NB4 (cell line): ENCODE data around the gene STT3B.

Experiments used
- CTCF ChIP-seq: IDR thresholded peaks from one replicate; pipeline ENCODE4 v1.5.1; 2012; ENCODE audit warnings: low read depth, low read length
- MYC ChIP-seq: IDR thresholded peaks from 2 replicates; pipeline ENCODE4 v1.6.1; 2011; ENCODE audit warnings: low read depth, low read length
- POLR2A ChIP-seq: IDR thresholded peaks from 2 replicates; pipeline ENCODE4 v1.6.1; 2011; ENCODE audit warnings: mild to moderate bottlenecking; ENCODE audit not compliant: insufficient read length; ENCODE audit errors: extremely low read depth
- TF ChIP-seq, protein P1 (sequence below): IDR thresholded peaks from 2 replicates; pipeline ENCODE4 v1.6.1; 2011; ENCODE audit warnings: low read depth, low read length

DNA sequence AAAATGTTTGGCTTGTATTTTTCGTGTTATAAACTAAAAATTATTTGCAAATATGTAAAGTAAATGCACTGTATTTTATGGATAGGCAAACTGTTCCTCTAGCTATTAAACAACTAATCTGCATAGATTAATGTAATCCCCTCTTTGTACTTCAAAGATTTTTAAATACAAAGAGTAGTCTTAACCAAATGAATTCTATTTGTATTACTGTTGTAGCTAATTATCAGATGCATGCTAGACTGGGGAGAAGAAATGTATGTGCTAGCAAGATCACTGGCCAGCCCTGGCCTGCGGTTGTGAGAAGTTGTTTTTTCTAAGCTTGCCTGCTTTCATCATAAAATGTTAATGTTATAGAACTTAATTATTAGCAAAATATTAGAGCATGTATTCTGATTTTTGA is 92.6 kb downstream of the STT3B start:
- TF ChIP-seq CTCF (no peak), MYC (no peak), POLR2A (no peak)
- TF ChIP-seq, protein P1, sequence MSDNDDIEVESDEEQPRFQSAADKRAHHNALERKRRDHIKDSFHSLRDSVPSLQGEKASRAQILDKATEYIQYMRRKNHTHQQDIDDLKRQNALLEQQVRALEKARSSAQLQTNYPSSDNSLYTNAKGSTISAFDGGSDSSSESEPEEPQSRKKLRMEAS = no peak
